AG04450 (cell line): ENCODE measurements around the gene ANKRD10. TPM values are rescaled to one million over a fixed set of nuclear protein-coding genes. Genes with fewer than 3 reads are reported as not detected.

Experiments used
- CTCF ChIA-PET: fragments of 300-600, 350-600 bp; formaldehyde crosslinking; extraction: SDS; loops from one replicate; lab custom pipeline; 2022; ENCODE audit warnings: antibody characterized with exemption, inconsistent platforms; lab: Charles Lee
- POLR2A ChIA-PET: fragments of 350-600 bp; formaldehyde crosslinking; extraction: SDS; loops from one replicate; lab custom pipeline; 2021; ENCODE audit warnings: antibody characterized with exemption, inconsistent platforms; lab: Yijun Ruan, JAX
- DNase-seq: peaks from one replicate; pipeline ENCODE4 v3.0.0-alpha.2; 2011; ENCODE audit warnings: low read depth, low spot score
- H3K27ac ChIP-seq: one replicate; pipeline ENCODE4 v1.5.1; 2012; ENCODE audit warnings: low read depth, low read length, control low read depth
- H3K27me3 ChIP-seq: one replicate; pipeline ENCODE4 v1.6.0; 2012; ENCODE audit warnings: low read length; ENCODE audit not compliant: control insufficient read depth, insufficient read depth
- H3K4me3 ChIP-seq: 2 replicates; pipeline ENCODE4 v1.5.1; 2011; ENCODE audit warnings: mild to moderate bottlenecking, low read depth, low read length, control low read depth
- H3K9me3 ChIP-seq: 2 replicates; pipeline ENCODE4 v1.5.1; 2012; ENCODE audit warnings: low read length; ENCODE audit not compliant: control insufficient read depth, insufficient read depth
- CTCF ChIP-seq: IDR thresholded peaks from 2 replicates; pipeline ENCODE4 v1.5.1; 2011; ENCODE audit warnings: low read depth, low read length, control low read depth, inconsistent platforms
- polyA plus RNA-seq: library from polyadenylated mRNA; depleted of rRNA; stranded (reverse); fragments of >200 nt; gene quantifications from 2 replicates; pipeline ENCODE4 v1.2.3, GENCODE V29; 2011

ANKRD10 gene
- polyA plus RNA-seq, 1 experiment, result 105 TPM

DNA sequence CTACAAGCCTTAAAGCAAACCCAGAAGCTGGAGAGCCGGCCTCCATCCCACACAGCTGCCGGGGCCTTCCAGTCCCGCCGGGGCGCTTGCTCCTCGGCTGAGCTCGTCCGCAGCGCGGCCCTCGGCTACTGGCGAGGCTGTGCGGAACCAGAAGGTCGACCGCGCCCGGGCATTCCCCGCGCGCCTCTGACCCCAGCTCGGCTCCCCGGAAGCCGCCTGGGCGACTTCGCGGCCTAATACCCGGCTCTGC, 863 bp downstream of the ANKRD10 start:
- POLR2A ChIA-PET, result interaction anchor here (0.7 to 2.2 kb wide), 3 partner anchors 10 to 199 kb away, joined by 3 to 11 read pairs (median 3); no protein-coding TSS in a partner anchor
- CTCF ChIA-PET, result interaction anchor here (0.7 to 1.5 kb wide), 5 partner anchors 96 to 1529 kb away, joined by 3 to 4 read pairs (median 3); no protein-coding TSS in a partner anchor
- DNase-seq, result no peak
- peak overlapping the region; percentile 99 for H3K4me3 ChIP-seq
- H3K27ac ChIP-seq, result peak overlapping the region; percentile 65
- no peaks in the 10 kb centered on the region for H3K27me3 ChIP-seq
- no peaks in the 10 kb centered on the region; the same call in 1 of the 2 replicates for H3K9me3 ChIP-seq
- no peak for TF ChIP-seq CTCF

DNA sequence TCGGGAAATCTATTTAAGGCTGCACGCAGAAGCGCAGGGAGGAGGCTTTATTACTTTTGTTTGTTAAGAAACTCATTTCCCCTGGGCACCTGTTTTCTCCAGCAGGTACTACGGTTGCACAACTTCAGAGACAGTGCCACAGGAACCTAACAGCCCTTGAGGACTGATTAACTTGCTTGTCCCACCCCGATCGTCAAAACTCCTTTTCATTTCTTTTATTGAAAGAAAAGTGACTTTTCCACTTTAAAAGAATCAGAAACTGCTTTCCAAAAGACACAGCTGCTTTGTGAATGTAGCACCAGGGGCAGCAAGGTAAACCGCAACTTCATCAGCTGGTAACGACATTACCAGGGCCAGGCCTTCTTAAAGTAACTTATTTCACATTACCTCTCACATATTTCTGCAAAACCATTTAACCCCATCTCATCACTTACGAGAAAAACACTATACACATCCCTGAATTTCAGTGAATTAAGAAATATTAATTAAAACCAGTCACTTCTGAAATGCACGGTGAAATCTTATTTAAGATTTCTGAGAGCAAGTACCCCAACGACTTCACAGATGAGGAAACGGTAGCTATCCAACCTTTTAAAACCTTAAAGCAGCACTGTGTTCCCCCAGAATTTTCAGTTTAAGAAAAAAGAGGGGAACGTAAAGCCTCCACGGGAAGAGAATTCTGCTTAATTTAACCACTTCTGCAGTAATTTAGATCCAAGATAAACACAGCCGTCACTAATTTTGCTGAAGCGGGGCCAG, 1.4 kb downstream of the ANKRD10 start:
- CTCF ChIA-PET, result interaction anchor here (0.7 to 1.5 kb wide), 5 partner anchors 96 to 1529 kb away, joined by 3 to 4 read pairs (median 3); no protein-coding TSS in a partner anchor
- TF ChIP-seq CTCF, result no peak
- POLR2A ChIA-PET, result interaction anchor here (0.5 to 2.2 kb wide), 5 partner anchors 9 to 198 kb away, joined by 3 to 11 read pairs (median 3); no protein-coding TSS in a partner anchor
- H3K4me3 ChIP-seq, result peak overlapping the region; percentile 99
- H3K27me3 ChIP-seq, result no peaks in the 10 kb centered on the region
- no peaks in the 10 kb centered on the region; the same call in 1 of the 2 replicates for H3K9me3 ChIP-seq
- H3K27ac ChIP-seq, result peak overlapping the region; percentile 65
- no peak for DNase-seq

DNA sequence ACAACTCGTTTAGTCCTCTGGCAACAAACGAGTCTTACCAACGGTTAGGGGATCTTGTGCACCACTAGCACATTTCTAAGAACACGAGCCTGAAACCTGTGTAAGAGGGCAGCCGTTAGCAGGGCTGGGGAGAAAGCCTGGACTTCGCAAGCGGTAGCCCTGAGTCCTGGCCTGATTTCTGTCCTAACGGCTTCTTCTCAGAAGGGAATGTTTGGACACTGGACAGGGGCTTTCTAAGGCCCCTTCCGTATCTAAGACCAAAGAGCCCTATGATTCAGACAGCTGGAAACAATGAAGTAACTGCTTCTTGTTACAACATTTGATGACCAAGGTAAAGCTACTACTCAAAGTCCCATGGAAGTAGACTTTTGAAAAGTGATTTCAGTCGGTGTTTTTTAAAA, 2.2 kb downstream of the ANKRD10 start:
- no peak for TF ChIP-seq CTCF
- CTCF ChIA-PET, result interaction anchor here (0.9 to 1.5 kb wide), 2 partner anchors 95 to 155 kb away, joined by 3 read pairs; no protein-coding TSS in a partner anchor
- POLR2A ChIA-PET, result interaction anchor here (0.5 to 1.1 kb wide), 2 partner anchors 21 to 198 kb away, joined by 3 to 5 read pairs; no protein-coding TSS in a partner anchor
- H3K27ac ChIP-seq, result no peak overlapping the region
- H3K9me3 ChIP-seq, result no peaks in the 10 kb centered on the region; the same call in 1 of the 2 replicates
- no peaks in the 10 kb centered on the region for H3K27me3 ChIP-seq
- no peak for DNase-seq
- H3K4me3 ChIP-seq, result peak overlapping the region; percentile 99

GRCh38 chr13:110911880-110912279, 3.0 kb downstream of the ANKRD10 start:
- Histone ChIP-seq H3K27me3 (no peaks in the 10 kb centered on the region), H3K4me3 (peak overlapping the region; percentile 99), H3K9me3 (no peaks in the 10 kb centered on the region; the same call in 1 of the 2 replicates), H3K27ac (no peak overlapping the region)
- POLR2A ChIA-PET, result no interaction called here
- no peak for TF ChIP-seq CTCF
- CTCF ChIA-PET, result interaction anchor here (0.9 kb wide), 1 partner anchor 156 kb away, joined by 3 read pairs; no protein-coding TSS in a partner anchor
- no peak for DNase-seq
